ENCODE measurements around the gene CSNK1D.

GRCh38 chr17:82277851-82278250 lies 4.4 kb upstream of the CSNK1D start:
- TF ChIP-seq EZH2 (IDR thresholded peaks at IDR 0.05; ENCODE audit: borderline replicate concordance, insufficient read depth, low read depth, low read length, poor library complexity, severe bottlenecking): no peak
- no peak for TF ChIP-seq CTCF (IDR thresholded peaks at IDR 0.05)

Measured in B cell (primary cell).